Measurements from ENCODE around the gene HBD.
A peak's percentile ranks its signal among the peaks of the same experiment; 100 is the strongest.
"Not testable (repeated sequence)": the region's sequence is repeated elsewhere in the genome, so short reads cannot be mapped to it uniquely, and the experiment has no call there.

Gene HBD

DNA sequence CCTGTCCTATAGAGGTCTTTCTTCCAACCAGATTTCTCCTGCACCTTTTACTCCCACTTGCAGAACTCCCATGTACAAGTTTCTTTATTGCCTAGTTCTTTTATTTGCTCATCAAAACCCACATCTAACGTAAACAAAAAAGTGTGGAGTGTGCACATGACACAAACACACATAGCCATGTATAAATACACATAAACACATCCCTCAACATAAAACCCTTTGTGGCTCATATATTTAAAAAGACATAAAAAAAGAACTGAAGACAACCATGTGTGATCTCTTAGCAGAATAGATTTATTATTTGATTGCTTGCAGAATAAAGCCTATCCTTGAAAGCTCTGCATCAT lies 18.6 kb upstream of the HBD start:
- DNase-seq (ENCODE audit: low read depth), result no peak

DNA sequence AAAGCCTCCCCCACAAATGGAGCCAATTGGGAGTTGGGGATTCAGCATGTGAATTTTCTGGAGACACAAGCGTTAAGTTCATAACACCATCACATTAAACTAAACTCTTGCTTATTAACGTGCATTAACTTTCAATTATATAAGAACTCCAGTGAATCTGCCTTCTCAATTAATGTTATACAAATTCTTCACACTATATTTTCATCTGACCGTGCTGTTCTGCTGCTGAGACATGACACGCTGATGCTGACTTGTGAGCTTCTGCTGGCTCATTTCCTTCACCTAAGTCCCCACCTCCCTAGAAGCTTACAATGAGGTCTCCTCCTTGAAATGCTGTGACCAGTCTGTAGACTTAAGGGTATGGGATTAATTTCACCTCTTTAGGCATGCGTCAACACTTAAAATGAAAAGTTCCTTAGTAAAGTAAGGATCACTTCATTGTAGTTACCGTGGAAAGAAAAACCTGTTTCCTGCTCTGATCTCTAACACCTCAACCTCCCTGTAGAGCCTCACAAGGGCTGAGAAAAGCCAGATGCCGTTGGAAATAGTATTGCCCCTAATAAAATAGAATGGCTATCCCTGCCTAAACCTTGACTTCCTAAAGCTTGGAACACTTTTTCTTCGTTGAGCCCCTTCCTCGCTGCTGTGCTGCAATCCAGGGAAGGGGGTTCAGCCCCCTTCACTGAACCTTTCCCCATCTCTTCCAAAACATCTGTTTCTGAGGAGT lies 18.1 kb upstream of the HBD start:
- no peak for DNase-seq (ENCODE audit: low read depth)

DNA sequence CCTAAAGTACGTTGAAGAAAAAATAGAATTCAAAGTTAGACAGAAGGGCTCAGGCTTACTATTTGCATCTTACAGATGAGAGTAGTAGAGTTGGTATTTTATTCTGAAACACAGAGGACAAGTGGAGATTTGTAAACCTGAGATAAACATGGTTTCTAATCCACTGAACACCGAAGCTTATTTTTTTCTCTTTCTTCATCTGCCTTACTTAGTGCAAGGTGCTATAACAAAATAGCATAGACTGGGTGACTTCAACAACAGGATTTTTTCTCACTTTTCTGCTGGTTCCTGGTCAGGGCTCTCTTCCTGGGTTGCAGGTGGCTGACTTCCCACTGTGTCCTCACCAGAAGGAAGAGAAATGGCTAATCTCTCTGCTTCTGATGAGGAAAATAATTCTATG lies 17.5 kb upstream of the HBD start:
- no peak for DNase-seq (ENCODE audit: low read depth)

DNA sequence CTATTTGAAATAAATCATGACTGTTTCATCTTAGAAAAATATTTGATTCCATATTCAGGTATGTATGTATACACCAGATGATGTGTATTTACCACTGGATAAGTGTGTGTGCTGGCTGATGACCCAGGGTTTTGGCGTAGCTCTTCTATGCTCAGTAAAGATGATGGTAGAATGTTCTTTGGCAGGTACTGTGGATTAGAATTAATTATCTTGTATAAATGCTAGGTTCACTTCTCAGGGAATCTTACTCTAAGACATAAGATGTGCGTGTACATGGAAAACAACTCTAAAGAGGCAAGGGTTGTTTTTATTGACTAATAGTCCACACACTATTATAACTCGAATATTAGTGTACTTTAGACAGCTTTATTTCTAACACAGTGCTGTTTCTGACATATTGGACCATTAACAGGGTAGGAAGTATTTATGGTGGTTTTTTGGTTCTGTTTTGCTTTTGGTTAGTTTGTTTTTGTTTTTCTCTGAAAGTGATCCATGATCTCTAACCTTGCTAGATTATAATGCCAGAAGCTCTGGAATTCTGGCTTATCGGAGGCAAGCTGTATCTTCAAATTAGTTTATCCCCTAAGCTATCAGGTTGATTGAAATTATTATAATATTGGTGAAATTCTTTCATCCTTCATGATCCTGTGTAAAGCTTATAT lies 16.4 kb upstream of the HBD start:
- DNase-seq (ENCODE audit: low read depth), result no peak

DNA sequence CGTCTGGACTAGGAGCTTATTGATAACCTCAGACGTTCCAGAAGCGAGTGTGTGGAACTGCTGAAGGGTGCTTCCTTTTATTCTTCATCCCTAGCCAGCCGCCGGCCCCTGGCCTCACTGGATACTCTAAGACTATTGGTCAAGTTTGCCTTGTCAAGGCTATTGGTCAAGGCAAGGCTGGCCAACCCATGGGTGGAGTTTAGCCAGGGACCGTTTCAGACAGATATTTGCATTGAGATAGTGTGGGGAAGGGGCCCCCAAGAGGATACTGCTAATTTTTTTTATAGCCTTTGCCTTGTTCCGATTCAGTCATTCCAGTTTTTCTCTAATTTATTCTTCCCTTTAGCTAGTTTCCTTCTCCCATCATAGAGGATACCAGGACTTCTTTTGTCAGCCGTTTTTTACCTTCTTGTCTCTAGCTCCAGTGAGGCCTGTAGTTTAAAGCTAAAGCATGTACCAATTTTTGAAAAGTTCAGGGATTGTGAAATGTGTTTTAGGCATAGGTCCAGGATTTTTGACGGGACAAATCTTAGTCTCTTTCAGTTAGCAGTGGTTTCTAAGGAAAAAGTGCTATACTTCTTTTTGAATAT lies 15.6 kb upstream of the HBD start, which contains the start of gene HBG1:
Gene HBG1 (minus strand): TSS at position 51 of the 590 bp plus-strand sequence. CDS start 53 bp downstream, outside the sequence.
- not testable (repeated sequence) for DNase-seq (ENCODE audit: low read depth)

DNA sequence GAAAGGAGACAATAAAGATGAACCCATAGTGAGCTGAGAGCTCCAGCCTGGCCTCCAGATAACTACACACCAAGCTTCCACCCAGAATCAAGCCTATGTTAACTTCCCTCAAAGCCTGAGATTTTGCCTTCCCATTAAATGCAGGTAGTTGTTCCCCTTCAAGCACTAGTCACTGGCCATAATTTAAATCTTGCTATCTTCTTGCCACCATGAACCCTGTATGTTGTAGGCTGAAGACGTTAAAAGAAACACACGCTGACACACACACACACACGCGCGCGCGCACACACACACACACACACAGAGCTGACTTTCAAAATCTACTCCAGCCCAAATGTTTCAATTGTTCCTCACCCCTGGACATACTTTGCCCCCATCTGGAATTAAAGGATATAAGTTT lies 14.2 kb upstream of the HBD start:
- not testable (repeated sequence) for DNase-seq (ENCODE audit: low read depth)

DNA sequence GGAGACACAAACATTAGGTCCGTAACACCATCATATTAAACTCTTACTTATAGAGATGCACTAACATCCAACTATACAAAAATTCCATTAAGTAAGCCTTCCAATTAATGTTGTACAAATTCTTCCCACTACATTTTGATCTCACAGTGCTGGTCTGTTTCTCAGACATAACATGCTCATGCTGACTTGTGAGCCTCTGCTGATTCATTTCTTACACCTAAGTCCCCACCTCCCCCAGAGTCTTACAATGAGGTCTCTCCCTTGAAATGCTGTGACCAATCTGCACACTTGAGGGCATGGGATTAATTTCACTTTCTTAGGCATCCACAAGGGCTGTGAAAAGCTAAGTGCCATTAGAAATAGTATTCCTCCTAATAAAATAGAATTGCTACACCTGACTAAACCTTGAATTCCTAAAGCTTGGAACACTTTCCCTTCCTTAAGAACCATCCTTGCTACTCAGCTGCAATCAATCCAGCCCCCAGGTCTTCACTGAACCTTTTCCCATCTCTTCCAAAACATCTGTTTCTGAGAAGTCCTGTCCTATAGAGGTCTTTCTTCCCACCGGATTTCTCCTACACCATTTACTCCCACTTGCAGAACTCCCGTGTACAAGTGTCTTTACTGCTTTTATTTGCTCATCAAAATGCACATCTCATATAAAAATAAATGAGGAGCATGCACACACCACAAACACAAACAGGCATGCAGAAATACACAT lies 13.3 kb upstream of the HBD start:
- DNase-seq (ENCODE audit: low read depth), result peak; percentile 25

DNA sequence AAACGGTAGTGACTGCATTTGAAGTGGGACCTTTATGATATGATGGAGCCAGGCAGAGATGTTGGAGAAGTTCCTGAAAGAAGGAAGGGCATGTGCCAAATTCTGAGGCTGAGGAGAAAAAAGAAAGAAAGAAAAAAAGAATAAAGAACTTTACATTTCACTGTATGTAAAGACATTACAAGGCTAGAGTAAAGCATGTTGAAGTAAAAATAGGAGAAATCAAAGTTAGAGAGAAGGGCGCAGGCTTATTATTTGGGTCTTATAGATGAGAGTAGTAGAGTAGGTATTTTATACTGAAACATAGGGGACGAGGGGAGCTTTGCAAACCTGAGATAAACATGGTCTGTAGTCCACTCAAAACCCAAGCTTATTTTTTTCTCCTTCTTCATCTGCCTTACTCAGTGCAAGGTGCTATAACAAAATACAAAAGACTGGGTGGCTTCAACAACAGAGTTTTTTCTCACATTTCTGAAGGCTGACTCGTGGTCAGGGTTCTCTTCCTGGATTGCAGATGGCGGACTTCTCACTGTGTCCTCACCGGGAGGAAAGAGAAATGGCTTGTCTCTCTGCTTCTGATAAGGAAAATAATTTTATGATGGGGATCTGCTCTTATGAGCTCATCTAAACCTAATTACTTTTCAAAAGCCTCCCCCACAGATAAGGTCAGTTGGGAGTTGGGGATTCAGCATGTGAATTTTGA lies 12.6 kb upstream of the HBD start:
- DNase-seq (ENCODE audit: low read depth), result peak; percentile 8

DNA sequence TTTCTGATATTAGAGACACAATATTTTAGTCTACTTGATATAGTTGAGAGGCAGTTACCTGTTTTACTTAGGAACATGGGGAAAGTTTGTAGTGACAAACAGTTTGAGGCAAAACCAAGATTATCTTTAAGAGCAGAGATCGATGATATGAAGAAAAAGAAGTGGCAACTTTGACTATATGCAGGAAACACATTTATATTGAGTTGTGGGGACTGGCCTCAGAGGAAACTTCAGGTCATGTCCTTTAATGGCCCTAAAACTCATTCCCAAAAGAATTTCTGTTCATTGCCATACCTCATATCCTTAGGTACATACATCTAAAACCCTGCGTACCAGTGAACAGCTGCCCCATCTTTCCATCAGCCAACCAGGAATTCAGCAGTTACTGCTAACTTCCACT lies 10.9 kb upstream of the HBD start:
- DNase-seq (ENCODE audit: low read depth), result no peak

DNA sequence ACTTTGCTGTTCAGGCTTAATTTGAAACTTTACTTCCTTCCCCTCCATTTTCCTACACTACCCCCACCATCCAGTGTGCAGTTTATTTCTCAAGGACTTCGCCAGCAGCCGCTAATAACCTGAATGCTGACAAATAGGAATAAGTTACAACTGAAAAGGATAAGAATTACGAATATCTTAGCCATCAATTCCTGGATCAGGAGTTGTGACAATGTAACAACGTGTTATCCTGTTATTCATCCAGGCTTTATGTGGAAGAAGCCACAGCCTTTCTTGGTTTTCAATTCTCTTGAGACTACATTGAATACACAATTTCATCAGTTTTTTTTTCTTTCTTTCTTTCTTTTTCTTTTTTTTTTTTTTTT lies 9.5 kb upstream of the HBD start:
- DNase-seq (ENCODE audit: low read depth), result no peak

DNA sequence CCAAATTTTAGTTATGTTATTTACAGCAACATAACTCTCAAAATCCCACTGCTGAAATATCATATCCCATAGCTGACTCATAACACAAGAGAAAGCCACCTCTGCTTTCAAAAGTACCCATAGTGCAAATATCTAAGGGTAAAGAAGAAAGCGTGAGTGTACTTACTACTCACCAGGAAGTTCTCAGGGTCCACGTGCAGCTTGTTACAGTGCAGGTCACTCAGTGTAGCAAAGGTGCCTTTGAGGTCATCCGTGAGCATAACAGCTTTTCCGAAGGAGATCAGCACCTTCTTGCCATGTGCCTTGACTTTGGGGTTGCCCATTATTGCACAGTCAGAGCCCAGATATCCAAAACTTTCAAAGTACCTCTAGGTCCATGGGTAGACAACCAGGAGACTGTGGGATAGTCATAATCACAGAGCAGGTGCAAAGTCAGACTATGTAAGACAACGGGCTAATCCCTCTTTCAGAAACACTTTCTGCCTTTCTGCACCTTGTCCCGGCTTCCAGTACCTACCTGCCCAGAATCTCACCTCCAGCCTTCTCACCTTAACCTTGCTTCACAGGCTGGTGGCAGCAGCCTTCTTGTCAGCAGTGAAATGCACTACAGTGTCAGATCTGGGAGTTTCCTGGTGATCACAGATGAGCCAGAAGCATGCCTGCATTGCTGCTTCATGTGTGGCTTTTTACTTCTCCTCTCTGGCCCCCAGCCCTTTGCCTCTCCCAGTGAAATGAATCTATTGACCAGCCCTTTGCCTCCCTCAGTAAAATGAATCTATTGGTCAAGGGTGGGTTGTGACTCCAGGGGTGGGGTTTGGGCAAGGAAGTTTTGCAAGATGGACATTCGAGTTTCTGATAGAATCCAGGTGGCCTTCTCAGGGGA lies 8.9 kb upstream of the HBD start:
- DNase-seq (ENCODE audit: low read depth), result peak; percentile 33

DNA sequence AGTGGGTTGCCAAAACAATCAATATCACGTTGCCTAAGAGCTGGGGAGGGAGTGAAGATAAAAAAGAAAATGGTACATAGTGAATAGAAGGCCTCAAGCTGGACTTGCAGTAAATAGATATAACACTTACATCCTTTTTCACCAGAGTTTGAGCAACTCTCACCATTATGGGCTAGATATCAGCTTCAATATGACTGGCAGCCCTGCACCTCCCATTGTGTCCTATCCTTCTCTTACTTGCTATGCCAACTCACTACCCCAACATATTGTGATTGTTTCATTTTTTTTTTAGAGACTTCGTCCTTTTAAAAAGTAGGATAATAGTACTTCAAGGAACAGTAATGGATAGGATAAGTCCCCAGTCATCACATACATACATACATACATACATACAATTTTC lies 7.9 kb upstream of the HBD start:
- no peak for DNase-seq (ENCODE audit: low read depth)

DNA sequence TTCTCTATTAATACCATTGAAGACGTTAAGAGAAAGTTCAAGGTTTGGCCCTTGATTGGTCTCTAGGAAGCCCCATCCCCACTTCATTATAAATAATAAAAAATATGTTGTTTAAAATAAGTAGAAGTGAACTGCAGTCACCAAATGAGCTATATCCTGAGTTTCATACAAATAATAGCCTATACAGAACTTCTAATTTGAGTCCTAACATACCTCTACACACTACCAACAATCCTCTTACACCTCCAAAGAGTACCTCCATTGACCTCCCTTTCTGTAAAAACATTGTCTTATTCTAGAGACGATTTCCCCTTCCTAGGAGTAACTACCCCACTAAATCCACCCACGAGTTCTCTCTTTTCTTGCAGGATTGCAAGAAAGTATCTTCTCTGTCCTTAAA lies 7.2 kb upstream of the HBD start:
- DNase-seq (ENCODE audit: low read depth), result no peak

DNA sequence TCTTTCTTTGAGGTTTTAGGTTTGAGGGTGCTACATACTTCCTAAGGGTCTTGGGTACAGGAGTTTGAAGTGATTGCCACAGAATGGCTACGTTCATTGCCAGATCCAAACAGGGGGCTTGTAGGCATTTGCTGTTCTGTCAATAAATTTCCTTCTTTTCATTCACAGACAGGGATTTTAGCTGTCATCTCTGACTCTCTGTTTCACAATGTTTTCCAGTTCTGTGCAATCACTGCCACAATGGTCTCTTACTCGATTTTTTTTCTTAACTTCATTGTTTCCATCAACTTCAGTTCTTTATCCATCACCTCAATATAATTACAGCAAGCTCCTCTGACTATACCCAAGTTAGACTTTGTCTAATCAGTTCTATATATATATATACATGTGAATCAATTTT lies 6.2 kb upstream of the HBD start:
- no peak for DNase-seq (ENCODE audit: low read depth)

DNA sequence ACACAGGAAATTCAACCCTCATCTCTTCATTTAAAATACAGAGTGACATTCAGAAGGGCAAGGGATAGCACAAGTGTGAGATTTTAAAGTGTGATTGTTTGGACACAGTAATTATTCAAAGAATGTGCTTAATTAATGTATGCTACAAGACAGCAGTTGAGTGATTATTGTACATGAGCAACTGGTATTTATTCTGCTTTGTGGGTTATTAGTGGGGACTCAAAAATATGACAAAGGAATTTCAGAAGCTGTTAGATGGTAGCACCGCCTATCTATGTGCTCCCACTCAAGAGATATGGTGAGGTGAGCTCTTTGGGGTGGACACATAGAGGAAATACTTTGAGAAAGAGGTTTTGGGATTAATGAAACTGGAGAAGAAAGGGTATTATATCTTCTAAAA lies 5.8 kb upstream of the HBD start:
- DNase-seq (ENCODE audit: low read depth), result no peak

DNA sequence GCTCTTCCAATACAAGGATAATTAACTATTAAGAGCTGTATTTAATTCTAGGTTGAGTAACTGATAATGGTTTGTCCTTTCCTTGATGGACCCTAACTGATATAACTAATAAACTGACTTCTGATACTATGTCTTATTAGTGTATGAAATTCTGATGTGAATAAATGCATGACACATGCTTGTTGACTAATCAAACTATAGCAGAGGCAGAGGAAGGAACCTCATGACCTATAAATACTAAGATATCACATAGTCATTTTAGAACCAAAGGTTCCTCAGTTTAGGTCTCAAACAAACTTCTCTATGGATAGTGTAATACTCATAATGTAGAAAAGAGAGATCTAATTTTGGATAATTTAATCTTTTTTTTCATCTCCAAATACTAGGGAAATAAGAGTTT lies 4.8 kb upstream of the HBD start:
- DNase-seq (ENCODE audit: low read depth), result peak; percentile 40

DNA sequence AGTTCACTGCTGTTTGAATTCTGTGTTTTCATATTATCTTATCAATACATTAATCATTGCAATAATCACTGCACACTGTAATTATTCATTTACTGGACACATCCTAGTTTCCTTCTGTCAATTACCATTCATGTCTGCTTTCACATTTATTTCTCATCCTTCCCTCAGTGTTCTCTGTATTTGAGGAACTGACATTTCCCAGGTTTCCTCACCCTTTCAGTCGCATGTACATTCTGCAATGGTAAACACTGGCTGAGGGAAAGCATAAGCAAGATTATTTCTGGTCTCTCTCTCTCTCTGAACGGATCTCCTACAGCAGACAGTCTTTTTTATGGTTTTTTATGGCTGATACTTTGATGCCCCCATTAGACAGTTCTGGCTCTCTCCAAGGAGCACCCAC lies 4.2 kb upstream of the HBD start:
- no peak for DNase-seq (ENCODE audit: low read depth)

DNA sequence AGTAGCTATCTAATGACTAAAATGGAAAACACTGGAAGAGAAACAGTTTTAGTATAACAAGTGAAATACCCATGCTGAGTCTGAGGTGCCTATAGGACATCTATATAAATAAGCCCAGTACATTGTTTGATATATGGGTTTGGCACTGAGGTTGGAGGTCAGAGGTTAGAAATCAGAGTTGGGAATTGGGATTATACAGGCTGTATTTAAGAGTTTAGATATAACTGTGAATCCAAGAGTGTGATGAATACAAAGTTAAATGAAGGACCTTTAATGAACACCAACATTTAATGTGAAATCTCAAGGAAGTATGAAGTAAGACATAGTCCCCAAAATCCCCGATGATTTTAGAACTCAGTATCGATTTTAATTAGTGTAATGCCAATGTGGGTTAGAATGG lies 3.1 kb upstream of the HBD start:
- no peak for DNase-seq (ENCODE audit: low read depth)

DNA sequence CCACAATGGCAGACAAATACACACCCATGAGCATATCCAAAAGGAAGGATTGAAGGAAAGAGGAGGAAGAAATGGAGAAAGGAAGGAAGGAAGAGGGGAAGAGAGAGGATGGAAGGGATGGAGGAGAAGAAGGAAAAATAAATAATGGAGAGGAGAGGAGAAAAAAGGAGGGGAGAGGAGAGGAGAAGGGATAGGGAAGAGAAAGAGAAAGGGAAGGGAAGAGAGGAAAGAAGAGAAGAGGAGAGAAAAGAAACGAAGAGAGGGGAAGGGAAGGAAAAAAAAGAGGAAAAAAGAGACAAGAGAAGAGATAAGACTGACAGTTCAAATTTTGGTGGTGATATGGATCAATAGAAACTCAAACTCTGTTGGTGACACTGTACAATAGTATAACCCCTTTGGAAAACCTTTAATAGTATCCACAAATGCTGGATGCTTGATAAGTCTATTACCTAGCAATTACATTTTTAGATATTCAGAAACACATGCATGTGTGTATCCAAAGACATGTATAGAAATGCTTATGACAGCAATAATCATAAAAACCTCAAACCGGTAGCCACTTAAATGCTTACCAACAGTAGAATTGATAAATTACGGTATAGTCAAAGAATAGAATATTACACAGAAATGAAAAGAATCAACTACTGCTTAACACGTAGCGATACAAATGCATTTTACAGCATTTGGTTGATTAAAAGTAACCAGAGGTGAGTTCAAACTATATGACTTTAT lies 1.2 kb upstream of the HBD start:
- no peak for DNase-seq (ENCODE audit: low read depth)

DNA sequence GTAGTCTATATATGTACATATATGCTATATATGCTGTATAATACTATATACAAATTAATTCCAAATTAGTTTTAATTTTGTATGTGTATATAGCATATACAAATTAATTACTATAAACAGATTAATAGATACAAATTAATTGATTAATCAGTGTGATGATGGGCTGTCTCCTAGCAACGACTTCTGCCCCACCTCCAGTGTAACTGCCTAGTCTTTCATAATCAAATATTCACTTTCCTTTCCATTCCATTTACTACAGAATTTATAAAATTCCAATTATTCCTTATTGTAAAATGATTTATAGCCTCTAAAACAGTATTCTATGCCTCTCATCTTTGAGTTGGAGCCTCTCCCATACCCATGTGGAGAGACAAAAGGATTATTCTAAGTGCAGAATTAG lies 976 bp downstream of the HBD start:
- DNase-seq (ENCODE audit: low read depth), result no peak

DNA sequence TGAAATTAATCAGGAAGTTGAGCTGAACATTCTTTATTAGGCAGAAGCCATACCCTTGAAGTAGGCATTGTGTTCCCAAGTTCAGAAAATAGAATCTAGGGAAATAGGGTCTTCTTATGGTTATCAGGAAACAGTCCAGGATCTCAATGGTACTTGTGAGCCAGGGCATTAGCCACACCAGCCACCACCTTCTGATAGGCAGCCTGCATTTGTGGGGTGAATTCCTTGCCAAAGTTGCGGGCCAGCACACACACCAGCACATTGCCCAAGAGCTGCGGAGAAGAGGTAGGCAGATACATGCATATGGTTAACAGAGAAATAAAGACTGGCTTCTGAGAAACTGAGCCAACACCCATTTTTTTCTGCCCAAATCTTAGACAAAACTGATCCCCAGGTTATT lies 1.5 kb downstream of the HBD start:
- no peak for DNase-seq (ENCODE audit: low read depth)

All from ELR (cell line).